Ishikawa (cell line): ENCODE results near the gene NECAP2.

Experiments
- CEBPB ChIP-seq: IDR thresholded peaks from 2 replicates; pipeline ENCODE4 v1.6.1; 2012
- CREB1 ChIP-seq: IDR thresholded peaks from 2 replicates; pipeline ENCODE4 v1.6.1; 2012; ENCODE audit warnings: low read depth
- EGR1 ChIP-seq: IDR thresholded peaks from 2 replicates; pipeline ENCODE4 v1.6.1; 2012
- EP300 ChIP-seq: IDR thresholded peaks from 2 replicates; pipeline ENCODE4 v1.6.1; 2012; ENCODE audit warnings: borderline replicate concordance
- FOXM1 ChIP-seq: IDR thresholded peaks from 2 replicates; pipeline ENCODE4 v1.6.1; 2012; ENCODE audit warnings: low read depth, borderline replicate concordance
- NFIC ChIP-seq: IDR thresholded peaks from 2 replicates; pipeline ENCODE4 v1.6.1; 2012
- RAD21 ChIP-seq: IDR thresholded peaks from 2 replicates; pipeline ENCODE4 v1.6.1; 2012; ENCODE audit warnings: low read depth
- TAF1 ChIP-seq: IDR thresholded peaks from 2 replicates; pipeline ENCODE4 v1.6.1; 2012; ENCODE audit warnings: low read depth, mild to moderate bottlenecking
- TCF12 ChIP-seq: IDR thresholded peaks from 2 replicates; pipeline ENCODE4 v1.6.1; 2012; ENCODE audit warnings: low read depth
- TEAD4 ChIP-seq: IDR thresholded peaks from 2 replicates; pipeline ENCODE4 v1.6.1; 2012
- USF1 ChIP-seq: IDR thresholded peaks from 2 replicates; pipeline ENCODE4 v1.6.1; 2012
- YY1 ChIP-seq: IDR thresholded peaks from 2 replicates; pipeline ENCODE4 v1.6.1; 2012; ENCODE audit warnings: low read depth
- ZBTB7A ChIP-seq: IDR thresholded peaks from 2 replicates; pipeline ENCODE4 v1.6.1; 2012; ENCODE audit warnings: low read depth
- TF ChIP-seq, protein P1 (sequence below): IDR thresholded peaks from 2 replicates; pipeline ENCODE4 v1.6.1; 2012
- TF ChIP-seq, protein P2 (sequence below): IDR thresholded peaks from 2 replicates; pipeline ENCODE4 v1.6.1; 2012; ENCODE audit warnings: low read depth, mild to moderate bottlenecking

The NECAP2 gene

GRCh38 chr1:16409536-16410152 is 30.9 kb upstream of the NECAP2 start:
- no peak for TF ChIP-seq RAD21
- no peak for TF ChIP-seq TCF12
- no peak for TF ChIP-seq YY1
- TF ChIP-seq CEBPB = no peak
- no peak for TF ChIP-seq USF1
- TF ChIP-seq EP300 = no peak
- no peak for TF ChIP-seq FOXM1
- no peak for TF ChIP-seq TEAD4
- no peak for TF ChIP-seq NFIC

GRCh38 chr1:16410803-16411202 is 29.7 kb upstream of the NECAP2 start:
- TF ChIP-seq FOXM1 = no peak
- TF ChIP-seq CEBPB = no peak
- no peak for TF ChIP-seq NFIC
- TF ChIP-seq, protein P1, sequence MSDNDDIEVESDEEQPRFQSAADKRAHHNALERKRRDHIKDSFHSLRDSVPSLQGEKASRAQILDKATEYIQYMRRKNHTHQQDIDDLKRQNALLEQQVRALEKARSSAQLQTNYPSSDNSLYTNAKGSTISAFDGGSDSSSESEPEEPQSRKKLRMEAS = no peak
- no peak for TF ChIP-seq USF1
- no peak for TF ChIP-seq ZBTB7A
- TF ChIP-seq, protein P2, sequence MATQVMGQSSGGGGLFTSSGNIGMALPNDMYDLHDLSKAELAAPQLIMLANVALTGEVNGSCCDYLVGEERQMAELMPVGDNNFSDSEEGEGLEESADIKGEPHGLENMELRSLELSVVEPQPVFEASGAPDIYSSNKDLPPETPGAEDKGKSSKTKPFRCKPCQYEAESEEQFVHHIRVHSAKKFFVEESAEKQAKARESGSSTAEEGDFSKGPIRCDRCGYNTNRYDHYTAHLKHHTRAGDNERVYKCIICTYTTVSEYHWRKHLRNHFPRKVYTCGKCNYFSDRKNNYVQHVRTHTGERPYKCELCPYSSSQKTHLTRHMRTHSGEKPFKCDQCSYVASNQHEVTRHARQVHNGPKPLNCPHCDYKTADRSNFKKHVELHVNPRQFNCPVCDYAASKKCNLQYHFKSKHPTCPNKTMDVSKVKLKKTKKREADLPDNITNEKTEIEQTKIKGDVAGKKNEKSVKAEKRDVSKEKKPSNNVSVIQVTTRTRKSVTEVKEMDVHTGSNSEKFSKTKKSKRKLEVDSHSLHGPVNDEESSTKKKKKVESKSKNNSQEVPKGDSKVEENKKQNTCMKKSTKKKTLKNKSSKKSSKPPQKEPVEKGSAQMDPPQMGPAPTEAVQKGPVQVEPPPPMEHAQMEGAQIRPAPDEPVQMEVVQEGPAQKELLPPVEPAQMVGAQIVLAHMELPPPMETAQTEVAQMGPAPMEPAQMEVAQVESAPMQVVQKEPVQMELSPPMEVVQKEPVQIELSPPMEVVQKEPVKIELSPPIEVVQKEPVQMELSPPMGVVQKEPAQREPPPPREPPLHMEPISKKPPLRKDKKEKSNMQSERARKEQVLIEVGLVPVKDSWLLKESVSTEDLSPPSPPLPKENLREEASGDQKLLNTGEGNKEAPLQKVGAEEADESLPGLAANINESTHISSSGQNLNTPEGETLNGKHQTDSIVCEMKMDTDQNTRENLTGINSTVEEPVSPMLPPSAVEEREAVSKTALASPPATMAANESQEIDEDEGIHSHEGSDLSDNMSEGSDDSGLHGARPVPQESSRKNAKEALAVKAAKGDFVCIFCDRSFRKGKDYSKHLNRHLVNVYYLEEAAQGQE = no peak
- TF ChIP-seq CREB1 = no peak
- no peak for TF ChIP-seq TAF1

DNA sequence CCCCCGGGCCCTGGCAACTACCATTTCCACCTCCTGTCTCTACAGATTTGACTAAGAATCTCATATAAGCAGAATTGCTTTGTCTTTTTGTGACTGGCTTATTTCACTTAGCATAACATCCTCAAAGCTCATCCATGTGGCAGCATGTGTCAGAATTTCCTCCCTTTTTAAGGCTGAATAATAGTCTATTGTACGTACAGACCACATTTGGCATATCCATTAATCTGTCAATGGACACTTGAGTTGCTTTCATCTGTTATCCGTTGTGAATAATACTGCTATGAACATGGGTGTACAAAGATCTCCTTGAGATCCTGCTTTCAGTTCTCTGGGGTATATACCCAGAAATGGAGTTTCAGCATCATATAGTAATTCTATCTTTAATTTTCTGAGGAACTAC is 27.3 kb upstream of the NECAP2 start:
- TF ChIP-seq TCF12 = no peak

DNA sequence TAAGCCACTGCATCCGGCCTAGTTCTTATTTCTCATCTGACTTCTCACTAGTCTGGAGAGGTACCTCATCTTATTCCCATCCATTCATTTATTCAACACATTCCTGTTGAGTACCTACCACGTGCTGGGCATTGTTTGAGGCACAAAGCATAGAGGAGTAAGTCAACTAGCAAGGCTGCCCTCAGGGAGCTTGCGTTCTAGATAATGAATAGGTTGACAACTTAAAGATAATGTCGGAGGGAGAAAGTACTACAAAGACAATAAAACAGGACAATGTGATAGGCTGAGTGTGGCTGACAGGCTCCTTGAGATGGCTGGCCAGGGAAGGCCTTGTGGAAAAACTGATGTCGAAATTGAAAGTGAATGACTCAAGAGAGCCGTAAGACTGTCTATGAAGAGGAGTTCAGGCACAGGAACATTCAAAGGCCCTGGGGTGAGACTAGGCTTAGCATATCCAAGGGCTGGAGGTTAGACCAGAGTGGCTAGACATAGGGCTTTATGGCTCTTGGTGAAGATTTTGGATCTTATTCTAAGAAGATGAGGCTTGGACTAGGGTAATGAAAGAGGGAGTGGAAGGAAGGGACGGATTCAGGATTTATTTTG is 21.6 kb upstream of the NECAP2 start:
- TF ChIP-seq NFIC (no peak), EGR1 (no peak), FOXM1 (no peak), CREB1 (no peak), CEBPB (no peak), TEAD4 (no peak), TCF12 (no peak), RAD21 (no peak), ZBTB7A (no peak), YY1 (no peak), EP300 (no peak), USF1 (no peak)
- TF ChIP-seq, protein P1 = no peak
- TF ChIP-seq, protein P2 = no peak

DNA sequence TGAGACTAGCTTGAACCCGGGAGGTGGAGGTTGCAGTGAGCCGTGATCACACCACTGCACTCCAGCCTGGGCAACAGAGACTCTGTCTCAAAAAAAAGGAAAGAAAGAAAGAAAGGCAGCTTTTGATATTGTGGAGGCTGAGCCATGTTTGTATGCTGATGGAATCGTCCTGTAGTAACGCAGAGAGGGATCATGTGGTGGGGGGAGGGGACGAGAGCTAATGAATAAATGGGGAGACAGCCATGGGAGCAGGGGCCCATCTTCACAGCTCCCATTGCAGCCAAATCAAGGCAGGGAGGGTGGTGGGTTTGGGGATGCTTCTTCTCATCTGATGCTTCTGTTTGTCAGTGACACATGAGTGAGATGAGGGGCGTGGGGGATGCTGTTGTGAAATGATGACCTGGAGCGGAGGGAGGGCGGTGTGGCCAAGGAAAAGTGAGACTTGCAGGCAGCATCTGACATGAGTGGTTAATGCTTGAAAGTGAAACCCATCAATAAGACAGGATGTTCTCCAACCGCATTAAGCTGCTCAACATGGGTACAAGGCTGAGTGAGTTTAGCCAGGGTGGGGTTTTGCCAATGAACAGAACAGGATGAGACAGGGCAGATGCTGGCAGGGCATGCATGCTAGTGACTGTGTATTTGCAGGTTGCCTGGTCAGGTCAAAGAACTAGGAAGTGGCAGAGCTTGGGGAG is 20.0 kb upstream of the NECAP2 start:
- TF ChIP-seq TCF12 (no peak), TEAD4 (no peak), TAF1 (no peak), RAD21 (no peak), NFIC (no peak), CEBPB (no peak), YY1 (no peak), CREB1 (no peak), USF1 (no peak), EP300 (no peak), EGR1 (no peak), ZBTB7A (no peak), FOXM1 (no peak)
- TF ChIP-seq, protein P1 = no peak
- TF ChIP-seq, protein P2 = no peak
